GM12874 (cell line): ENCODE data around the gene SLC35E1.

ENCODE experiments used
- TF ChIP-seq, protein P1 (sequence below): IDR thresholded peaks from 2 replicates; pipeline ENCODE4 v1.5.1; 2011; ENCODE audit warnings: low read depth, mild to moderate bottlenecking, control low read depth, low read length, moderate library complexity; ENCODE audit not compliant: insufficient read depth

The SLC35E1 gene

DNA sequence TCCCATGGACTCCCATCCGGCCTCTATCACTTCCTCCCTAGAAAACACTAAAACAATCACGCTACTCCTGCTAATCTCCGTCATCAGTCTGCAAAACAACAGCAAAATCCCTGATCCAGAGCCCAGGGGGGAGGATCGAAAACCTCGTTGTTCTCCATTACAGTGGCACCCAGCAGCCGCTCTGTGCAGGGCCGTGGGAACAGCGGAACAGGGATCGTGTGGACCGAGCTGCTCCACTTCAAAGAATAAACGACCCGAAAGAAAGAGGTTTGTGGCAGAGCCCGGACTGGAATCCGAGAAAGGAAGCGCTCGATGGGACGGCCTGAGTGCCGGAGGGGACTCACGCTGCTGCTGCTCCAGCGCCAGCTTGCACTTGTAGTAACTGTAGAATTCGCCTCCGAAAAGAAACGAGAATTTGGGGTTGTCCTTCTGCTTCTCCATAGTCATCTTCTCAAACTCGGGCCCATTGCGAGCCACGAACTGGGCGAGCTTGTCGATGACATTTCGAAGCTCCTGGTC lies 30.6 kb downstream of the SLC35E1 start:
- TF ChIP-seq, protein P1, sequence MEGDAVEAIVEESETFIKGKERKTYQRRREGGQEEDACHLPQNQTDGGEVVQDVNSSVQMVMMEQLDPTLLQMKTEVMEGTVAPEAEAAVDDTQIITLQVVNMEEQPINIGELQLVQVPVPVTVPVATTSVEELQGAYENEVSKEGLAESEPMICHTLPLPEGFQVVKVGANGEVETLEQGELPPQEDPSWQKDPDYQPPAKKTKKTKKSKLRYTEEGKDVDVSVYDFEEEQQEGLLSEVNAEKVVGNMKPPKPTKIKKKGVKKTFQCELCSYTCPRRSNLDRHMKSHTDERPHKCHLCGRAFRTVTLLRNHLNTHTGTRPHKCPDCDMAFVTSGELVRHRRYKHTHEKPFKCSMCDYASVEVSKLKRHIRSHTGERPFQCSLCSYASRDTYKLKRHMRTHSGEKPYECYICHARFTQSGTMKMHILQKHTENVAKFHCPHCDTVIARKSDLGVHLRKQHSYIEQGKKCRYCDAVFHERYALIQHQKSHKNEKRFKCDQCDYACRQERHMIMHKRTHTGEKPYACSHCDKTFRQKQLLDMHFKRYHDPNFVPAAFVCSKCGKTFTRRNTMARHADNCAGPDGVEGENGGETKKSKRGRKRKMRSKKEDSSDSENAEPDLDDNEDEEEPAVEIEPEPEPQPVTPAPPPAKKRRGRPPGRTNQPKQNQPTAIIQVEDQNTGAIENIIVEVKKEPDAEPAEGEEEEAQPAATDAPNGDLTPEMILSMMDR, result no peak

GRCh38 chr19:16540948-16541347 lies 31.3 kb downstream of the SLC35E1 start:
- TF ChIP-seq, protein P1, result no peak

DNA sequence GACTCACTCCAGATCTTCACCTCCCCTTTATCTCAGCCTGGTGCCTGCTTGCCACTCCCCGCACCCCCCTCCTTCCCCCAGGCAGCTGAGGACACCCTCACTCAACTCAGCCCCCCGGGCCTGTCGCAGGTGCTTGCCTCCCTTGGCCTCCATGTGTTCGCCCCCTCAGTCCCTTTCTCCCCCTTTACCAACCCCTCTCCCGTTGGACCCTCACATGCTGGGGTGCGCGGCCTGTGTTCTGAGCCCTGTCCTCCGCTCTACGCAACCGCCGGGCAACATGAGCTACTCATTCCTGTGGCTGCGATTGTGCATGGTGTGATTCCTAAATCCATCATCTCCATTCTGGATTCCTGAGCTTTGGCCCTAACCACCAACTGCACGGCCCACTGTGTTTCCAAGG lies 35.1 kb downstream of the SLC35E1 start:
- TF ChIP-seq, protein P1, result no peak

- TF ChIP-seq, protein P1, result no peak
Observed at GRCh38 chr19:16536130-16536529, 36.1 kb downstream of the SLC35E1 start.

GRCh38 chr19:16535381-16535780 lies 36.8 kb downstream of the SLC35E1 start:
- TF ChIP-seq, protein P1, result no peak

DNA sequence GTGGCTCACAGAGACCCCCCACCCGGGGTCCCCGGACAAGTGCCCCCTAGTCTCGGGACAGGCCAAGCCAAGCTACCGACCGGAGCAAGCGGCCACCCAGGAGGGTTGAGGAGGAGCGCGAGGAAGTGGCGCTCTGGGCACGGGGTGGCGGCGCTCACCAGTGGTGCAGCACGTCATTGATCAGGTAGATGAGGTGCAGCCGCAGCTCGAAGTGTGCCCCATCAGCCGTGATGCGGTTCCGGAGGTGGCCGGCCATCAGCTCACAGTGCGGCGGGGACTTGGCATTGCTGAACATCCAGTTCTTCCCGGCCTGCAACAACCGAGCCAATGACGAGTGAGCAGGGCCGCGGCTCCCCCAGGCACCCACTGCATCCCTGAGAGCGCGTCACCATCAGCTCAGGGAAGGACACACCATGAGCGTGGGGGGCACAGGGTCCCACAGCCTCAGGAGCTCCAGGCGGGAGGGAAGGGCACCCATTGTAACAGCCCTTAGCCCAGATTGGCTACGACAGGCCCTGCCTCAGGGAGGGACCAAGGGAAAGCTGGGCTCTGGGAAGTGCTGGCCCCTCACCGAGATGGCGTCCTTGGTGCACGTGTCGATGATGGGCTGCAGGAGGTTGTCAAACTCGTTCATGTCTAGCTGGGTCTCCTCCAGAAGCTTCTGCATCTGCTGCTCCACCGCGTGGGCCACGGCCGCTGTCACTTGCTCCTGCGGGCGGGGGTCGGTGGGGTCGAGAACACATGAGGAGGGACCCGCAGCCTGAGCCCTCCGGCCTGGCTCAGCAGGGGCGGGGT lies 39.6 kb downstream of the SLC35E1 start:
- TF ChIP-seq, protein P1, result no peak

GRCh38 chr19:16531380-16531669 lies 40.9 kb downstream of the SLC35E1 start:
- TF ChIP-seq, protein P1, result no peak
